Memory B cell (primary cell): ENCODE measurements around the gene MEAK7.

ENCODE experiments used
- ATAC-seq: fragments of 150-1000 bp; cut with Tn5 transposase; 2 replicates; pipeline ENCODE4 v1.10.0; 2021; ENCODE audit warnings: low read depth, mild to moderate bottlenecking, moderate library complexity
- DNase-seq, 2 donors: peaks; one replicate each; pipeline ENCODE4 v3.0.0; 2022; ENCODE audit warnings: low spot score in 2 of 2
- H3K27ac Mint-ChIP-seq: one replicate; pipeline ENCODE4 v1.8.0; 2022; ENCODE audit warnings: mild to moderate bottlenecking, moderate library complexity, mixed read lengths
- H3K27me3 Mint-ChIP-seq: one replicate; pipeline ENCODE4 v1.8.0; 2022; ENCODE audit warnings: mixed read lengths
- H3K36me3 Mint-ChIP-seq: one replicate; pipeline ENCODE4 v1.8.0; 2022; ENCODE audit warnings: mild to moderate bottlenecking, mixed read lengths
- H3K4me1 Mint-ChIP-seq: one replicate; pipeline ENCODE4 v1.8.0; 2022; ENCODE audit warnings: mixed read lengths
- H3K4me3 Mint-ChIP-seq: one replicate; pipeline ENCODE4 v1.8.0; 2022; ENCODE audit warnings: mild to moderate bottlenecking, moderate library complexity, mixed read lengths
- H3K9me3 Mint-ChIP-seq: one replicate; pipeline ENCODE4 v1.8.0; 2022; ENCODE audit warnings: mixed read lengths

Gene MEAK7

GRCh38 chr16:84483882-84484565, 20.4 kb downstream of the MEAK7 start:
- H3K9me3 Mint-ChIP-seq, result no peaks in the 10 kb centered on the region
- no peak overlapping the region for H3K27ac Mint-ChIP-seq
- no peaks in the 10 kb centered on the region for H3K27me3 Mint-ChIP-seq
- ATAC-seq (no peak), DNase-seq (no peak)
- H3K4me3 Mint-ChIP-seq, result no peak overlapping the region
- peaks cover 10% of the 10 kb centered on the region for H3K36me3 Mint-ChIP-seq
- no peaks in the 10 kb centered on the region for H3K4me1 Mint-ChIP-seq

- Mint-ChIP-seq H3K4me3 (no peak overlapping the region), H3K4me1 (no peaks in the 10 kb centered on the region), H3K27me3 (no peaks in the 10 kb centered on the region), H3K27ac (no peak overlapping the region), H3K36me3 (peaks cover 12% of the 10 kb centered on the region), H3K9me3 (no peaks in the 10 kb centered on the region)
- DNase-seq, result no peak
- no peak for ATAC-seq
Observed at GRCh38 chr16:84482951-84483881, 21.2 kb downstream of the MEAK7 start.

- no peak for DNase-seq
- Mint-ChIP-seq H3K27ac (no peak overlapping the region), H3K27me3 (no peaks in the 10 kb centered on the region), H3K9me3 (no peaks in the 10 kb centered on the region), H3K4me1 (no peaks in the 10 kb centered on the region), H3K4me3 (no peak overlapping the region), H3K36me3 (peaks cover 13% of the 10 kb centered on the region)
- ATAC-seq, result no peak
Observed at GRCh38 chr16:84482001-84482891, 22.2 kb downstream of the MEAK7 start.

- H3K4me3 Mint-ChIP-seq, result no peak overlapping the region
- no peak overlapping the region for H3K27ac Mint-ChIP-seq
- H3K9me3 Mint-ChIP-seq, result no peaks in the 10 kb centered on the region
- no peak for DNase-seq
- peaks cover 11% of the 10 kb centered on the region for H3K36me3 Mint-ChIP-seq
- ATAC-seq, result no peak
- no peaks in the 10 kb centered on the region for H3K4me1 Mint-ChIP-seq
- no peaks in the 10 kb centered on the region for H3K27me3 Mint-ChIP-seq
Observed at GRCh38 chr16:84481051-84481735, 23.3 kb downstream of the MEAK7 start.

GRCh38 chr16:84479716-84480450, 24.6 kb downstream of the MEAK7 start:
- ATAC-seq (no peak), DNase-seq (no peak)
- peaks cover 6% of the 10 kb centered on the region for H3K9me3 Mint-ChIP-seq
- H3K4me3 Mint-ChIP-seq, result no peak overlapping the region
- no peak overlapping the region for H3K27ac Mint-ChIP-seq
- H3K4me1 Mint-ChIP-seq, result no peaks in the 10 kb centered on the region
- no peaks in the 10 kb centered on the region for H3K27me3 Mint-ChIP-seq
- H3K36me3 Mint-ChIP-seq, result peaks cover 16% of the 10 kb centered on the region

GRCh38 chr16:84478172-84478947, 26.1 kb downstream of the MEAK7 start:
- no peak for ATAC-seq
- peaks cover 26% of the 10 kb centered on the region for H3K36me3 Mint-ChIP-seq
- DNase-seq, result no peak
- no peak overlapping the region for H3K4me3 Mint-ChIP-seq
- H3K27me3 Mint-ChIP-seq, result no peaks in the 10 kb centered on the region
- H3K4me1 Mint-ChIP-seq, result no peaks in the 10 kb centered on the region
- H3K9me3 Mint-ChIP-seq, result peaks cover 9% of the 10 kb centered on the region
- no peak overlapping the region for H3K27ac Mint-ChIP-seq

- ATAC-seq, result no peak
- no peak for DNase-seq
- Mint-ChIP-seq H3K36me3 (peaks cover 29% of the 10 kb centered on the region), H3K4me1 (no peaks in the 10 kb centered on the region), H3K27ac (no peak overlapping the region), H3K27me3 (no peaks in the 10 kb centered on the region), H3K9me3 (peaks cover 11% of the 10 kb centered on the region), H3K4me3 (no peak overlapping the region)
Observed at GRCh38 chr16:84477661-84478060, 26.8 kb downstream of the MEAK7 start.

GRCh38 chr16:84476401-84476800, 28.1 kb downstream of the MEAK7 start:
- Mint-ChIP-seq H3K9me3 (peaks cover 17% of the 10 kb centered on the region), H3K27ac (no peak overlapping the region), H3K36me3 (peaks cover 37% of the 10 kb centered on the region), H3K27me3 (no peaks in the 10 kb centered on the region), H3K4me3 (no peak overlapping the region), H3K4me1 (no peaks in the 10 kb centered on the region)
- no peak for ATAC-seq
- no peak for DNase-seq

GRCh38 chr16:84475643-84476240, 28.7 kb downstream of the MEAK7 start:
- DNase-seq, result no peak
- Mint-ChIP-seq H3K4me3 (no peak overlapping the region), H3K27ac (no peak overlapping the region), H3K36me3 (peaks cover 40% of the 10 kb centered on the region), H3K4me1 (no peaks in the 10 kb centered on the region), H3K9me3 (peaks cover 17% of the 10 kb centered on the region), H3K27me3 (no peaks in the 10 kb centered on the region)
- ATAC-seq, result no peak

GRCh38 chr16:84471966-84472365, 32.5 kb downstream of the MEAK7 start:
- H3K36me3 Mint-ChIP-seq, result peaks cover 45% of the 10 kb centered on the region
- ATAC-seq, result no peak

GRCh38 chr16:84471316-84471715, 33.1 kb downstream of the MEAK7 start:
- Mint-ChIP-seq H3K36me3 (peaks cover 48% of the 10 kb centered on the region), H3K9me3 (peaks cover 24% of the 10 kb centered on the region), H3K27me3 (no peaks in the 10 kb centered on the region), H3K27ac (no peak overlapping the region), H3K4me3 (no peak overlapping the region), H3K4me1 (no peaks in the 10 kb centered on the region)
- ATAC-seq (no peak), DNase-seq (no peak)

More at GRCh38 chr16:84471966-84472365, 32.5 kb downstream of the MEAK7 start:
- no peaks in the 10 kb centered on the region for H3K4me1 Mint-ChIP-seq
- no peaks in the 10 kb centered on the region for H3K27me3 Mint-ChIP-seq
- no peak overlapping the region for H3K4me3 Mint-ChIP-seq
- H3K9me3 Mint-ChIP-seq, result peaks cover 21% of the 10 kb centered on the region
- no peak for DNase-seq
- H3K27ac Mint-ChIP-seq, result no peak overlapping the region

GRCh38 chr16:84467709-84468108, 36.8 kb downstream of the MEAK7 start:
- DNase-seq (no peak), ATAC-seq (no peak)
- no peaks in the 10 kb centered on the region for H3K4me1 Mint-ChIP-seq
- H3K27ac Mint-ChIP-seq, result no peak overlapping the region
- H3K36me3 Mint-ChIP-seq, result peaks cover 36% of the 10 kb centered on the region
- H3K9me3 Mint-ChIP-seq, result peaks cover 15% of the 10 kb centered on the region
- H3K4me3 Mint-ChIP-seq, result no peak overlapping the region
- H3K27me3 Mint-ChIP-seq, result no peaks in the 10 kb centered on the region
